HG02943 (cell line): ENCODE results near the gene HHAT.

ENCODE experiments used
- ATAC-seq: cut with Tn5 transposase; IDR thresholded peaks from one replicate; pipeline ENCODE4 v1.9.1; 2021; ENCODE audit warnings: mild to moderate bottlenecking, low read depth, moderate library complexity; ENCODE audit not compliant: unreplicated experiment

HHAT gene

DNA sequence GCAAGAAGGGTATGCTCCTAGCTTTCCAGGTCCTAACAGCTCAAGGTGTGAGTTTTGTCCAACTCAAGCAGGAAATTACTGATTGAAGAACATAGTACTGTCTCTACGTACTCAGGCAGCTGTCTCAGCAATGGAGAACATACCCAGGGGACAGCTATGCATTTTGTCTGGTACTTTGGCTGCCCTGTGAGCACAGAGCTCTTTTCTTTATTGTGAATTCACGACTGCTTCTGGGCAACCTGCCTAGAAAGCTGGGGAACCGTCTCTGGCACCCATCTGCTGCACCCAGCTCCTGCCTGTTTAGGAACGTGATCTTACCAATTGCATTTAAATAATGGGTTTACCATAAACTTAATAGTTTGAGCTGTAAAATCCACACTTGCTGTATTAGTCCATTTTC, 258.1 kb downstream of the HHAT start:
- ATAC-seq: no peak

GRCh38 chr1:210587566-210587965, 258.9 kb downstream of the HHAT start:
- no peak for ATAC-seq

DNA sequence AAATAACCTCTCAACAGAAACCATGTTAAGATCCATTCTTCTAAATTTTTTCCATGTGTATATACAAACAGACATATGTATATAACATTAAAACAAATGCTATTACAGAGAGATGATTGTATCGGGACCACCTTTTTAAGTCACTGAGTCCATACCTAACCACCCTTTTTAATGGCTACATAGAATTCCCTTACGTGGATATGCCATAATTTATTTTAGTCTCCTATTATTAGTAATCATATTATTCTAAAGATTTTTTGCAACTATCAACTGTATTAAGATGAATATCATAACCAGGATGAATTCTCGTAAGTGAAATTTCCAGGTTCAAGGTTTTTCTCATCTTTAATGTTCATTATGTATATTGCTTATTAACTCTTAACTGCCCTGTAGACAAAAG, 259.7 kb downstream of the HHAT start:
- ATAC-seq: no peak

DNA sequence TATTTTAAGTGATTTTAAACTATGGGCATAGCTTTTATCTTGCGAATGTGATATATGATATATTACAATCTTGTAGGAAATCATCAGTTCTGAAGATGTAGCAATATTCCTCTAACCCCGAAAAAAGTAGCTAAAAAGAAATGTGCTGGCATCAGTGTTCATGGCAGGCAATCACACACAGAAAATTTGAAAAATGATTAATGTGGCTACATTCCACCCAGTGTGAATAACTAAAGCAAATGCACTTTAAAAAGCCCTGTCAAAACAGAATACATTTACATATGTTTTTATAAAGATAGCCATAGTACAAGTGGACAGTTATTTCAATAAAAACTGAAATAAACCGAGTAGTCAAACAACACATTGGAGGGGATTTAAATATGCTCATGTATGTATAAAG, 260.2 kb downstream of the HHAT start:
- no peak for ATAC-seq

DNA sequence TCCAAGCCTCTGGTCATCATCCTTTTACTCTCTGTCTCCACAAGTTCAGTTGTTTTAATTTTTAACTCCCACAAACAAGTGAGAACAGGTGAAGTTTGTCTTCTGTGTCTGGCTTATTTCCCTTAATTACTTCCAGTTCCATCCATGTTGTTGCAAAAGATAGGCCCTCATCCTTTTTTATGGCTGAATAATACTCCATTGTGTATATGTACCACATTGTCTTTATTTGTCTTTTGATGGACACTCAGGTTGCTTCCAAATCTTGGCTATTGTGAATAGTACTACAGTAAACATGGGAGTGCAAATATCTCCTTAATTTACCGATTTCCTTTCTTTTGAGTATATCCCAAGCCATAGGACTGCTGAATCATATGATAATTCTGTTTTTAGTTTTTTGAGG, 262.5 kb downstream of the HHAT start:
- no peak for ATAC-seq

DNA sequence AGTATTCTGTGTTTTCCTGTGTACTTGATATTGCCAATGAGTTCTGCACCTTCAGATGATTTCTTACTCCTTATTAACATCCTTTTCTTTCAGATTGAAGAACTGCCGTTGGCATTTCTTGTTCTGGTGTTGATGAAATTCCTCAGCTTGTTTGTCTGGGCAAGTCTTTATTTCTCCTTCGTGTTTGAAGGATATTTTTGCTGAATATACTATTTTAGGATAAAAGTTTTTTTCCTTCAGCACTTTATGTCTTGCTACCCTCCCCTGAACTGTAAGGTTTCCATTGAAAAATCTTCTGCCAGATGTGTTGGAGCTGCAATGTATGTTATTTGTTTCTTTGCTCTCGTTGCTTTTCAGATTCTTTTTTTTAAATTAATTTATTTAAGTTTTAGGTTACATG, 265.9 kb downstream of the HHAT start:
- ATAC-seq: no peak

GRCh38 chr1:210596641-210597040, 267.9 kb downstream of the HHAT start:
- no peak for ATAC-seq

- no peak for ATAC-seq
Measured at GRCh38 chr1:210597555-210598134, 268.9 kb downstream of the HHAT start.

DNA sequence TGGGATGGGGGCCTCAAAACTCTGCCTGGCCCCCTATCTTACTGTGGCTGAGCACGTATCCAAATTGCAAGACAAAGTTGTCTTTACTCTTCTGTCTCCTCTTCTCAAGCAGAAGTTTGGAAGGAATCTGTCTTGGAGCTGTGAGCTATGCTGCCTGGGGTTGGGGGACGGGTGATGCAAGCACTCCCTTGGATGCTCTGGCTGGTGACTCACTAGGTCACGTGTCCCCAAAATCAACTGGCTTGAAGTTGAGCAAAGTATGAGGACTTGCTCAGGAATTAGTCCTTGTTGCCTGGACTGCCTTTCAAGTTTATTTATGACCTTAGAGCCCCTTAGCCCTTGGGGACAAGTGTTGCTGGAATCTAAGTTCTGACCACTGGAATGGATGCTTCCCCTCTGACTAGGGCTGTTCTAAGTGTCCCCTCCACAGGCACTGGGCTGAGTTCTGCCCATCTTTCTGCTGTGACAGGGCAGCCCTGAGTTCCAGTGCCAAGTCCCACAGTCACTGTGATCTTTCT, 269.5 kb downstream of the HHAT start:
- ATAC-seq: no peak

GRCh38 chr1:210600421-210601159, 271.9 kb downstream of the HHAT start:
- ATAC-seq: no peak

- ATAC-seq: no peak
Measured at GRCh38 chr1:210603123-210603522, 274.4 kb downstream of the HHAT start.

GRCh38 chr1:210605099-210605498, 276.4 kb downstream of the HHAT start:
- no peak for ATAC-seq

DNA sequence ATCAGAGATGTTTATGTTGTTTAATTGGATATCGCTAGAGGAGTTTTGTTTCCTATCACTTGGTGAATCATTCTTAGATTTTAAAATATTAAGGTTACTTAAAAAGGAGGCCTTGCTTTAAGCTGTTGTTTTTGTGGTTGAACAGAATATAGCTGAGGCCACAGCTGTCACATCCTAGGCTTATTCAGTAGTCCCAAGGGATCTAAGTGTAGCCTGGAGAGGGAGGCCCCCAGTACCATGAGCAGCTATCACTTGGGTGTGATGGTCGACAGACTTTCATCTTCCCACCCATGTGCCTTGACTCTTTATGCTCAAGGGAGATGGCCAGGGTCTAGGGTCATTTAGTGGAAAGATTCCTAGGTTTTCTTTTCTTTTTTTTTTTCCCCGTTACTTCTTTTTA, 278.7 kb downstream of the HHAT start:
- no peak for ATAC-seq

DNA sequence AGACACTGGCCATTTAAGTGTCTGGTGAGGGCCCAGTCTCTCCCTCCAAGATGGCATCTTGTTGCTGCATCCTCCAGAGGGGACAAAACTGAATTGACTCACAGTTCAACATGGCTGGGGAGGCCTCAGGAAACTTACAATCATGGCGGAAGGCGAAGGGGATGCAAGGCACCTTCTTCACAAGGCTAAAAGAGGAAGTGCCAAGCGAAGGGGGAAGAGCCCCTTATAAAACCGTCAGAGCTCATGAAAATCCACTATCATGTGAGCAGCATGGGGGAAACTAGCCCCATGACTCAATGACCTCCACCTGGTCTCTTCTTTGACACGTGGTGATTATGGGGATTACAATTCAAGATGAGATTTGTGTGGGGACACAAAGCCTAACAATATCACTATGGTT, 280.1 kb downstream of the HHAT start:
- ATAC-seq: no peak

DNA sequence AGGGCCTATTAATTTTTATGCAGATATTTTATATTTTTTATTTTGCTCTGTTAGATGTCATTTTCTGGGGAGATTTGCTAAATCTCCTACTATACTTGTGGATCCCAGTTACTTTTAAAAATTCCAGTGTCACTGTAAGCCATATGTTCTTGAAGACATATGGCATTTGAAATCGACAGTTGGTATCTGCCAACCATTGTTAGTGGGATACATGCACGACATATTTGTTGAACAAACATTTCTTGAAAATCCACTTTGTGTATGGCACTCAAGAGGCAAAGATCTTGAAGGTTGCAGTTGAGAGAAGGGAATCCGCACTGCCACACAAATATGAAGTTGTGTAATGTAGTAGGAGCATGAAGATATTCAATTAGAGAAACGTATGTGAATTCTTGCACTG, 287.7 kb downstream of the HHAT start:
- no peak for ATAC-seq

DNA sequence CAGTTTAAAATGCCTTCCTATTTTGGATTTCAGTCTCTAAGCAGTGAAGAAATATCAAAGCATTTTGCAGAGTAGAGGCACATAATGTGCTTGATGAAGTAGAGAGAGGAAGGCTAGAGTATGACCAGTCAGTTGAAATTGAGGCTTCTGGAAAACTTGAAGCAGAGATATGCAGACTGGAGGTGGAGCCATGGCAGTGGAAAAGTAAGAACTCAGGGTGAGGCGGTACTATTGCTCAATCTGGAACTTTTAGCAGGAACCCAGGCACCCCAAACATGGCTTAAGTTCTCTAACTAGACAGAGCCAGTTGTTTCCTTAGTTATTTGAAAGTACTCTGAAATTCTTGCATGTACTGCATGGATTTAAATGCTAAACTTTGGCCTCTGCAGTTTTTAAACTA, 288.6 kb downstream of the HHAT start:
- no peak for ATAC-seq

DNA sequence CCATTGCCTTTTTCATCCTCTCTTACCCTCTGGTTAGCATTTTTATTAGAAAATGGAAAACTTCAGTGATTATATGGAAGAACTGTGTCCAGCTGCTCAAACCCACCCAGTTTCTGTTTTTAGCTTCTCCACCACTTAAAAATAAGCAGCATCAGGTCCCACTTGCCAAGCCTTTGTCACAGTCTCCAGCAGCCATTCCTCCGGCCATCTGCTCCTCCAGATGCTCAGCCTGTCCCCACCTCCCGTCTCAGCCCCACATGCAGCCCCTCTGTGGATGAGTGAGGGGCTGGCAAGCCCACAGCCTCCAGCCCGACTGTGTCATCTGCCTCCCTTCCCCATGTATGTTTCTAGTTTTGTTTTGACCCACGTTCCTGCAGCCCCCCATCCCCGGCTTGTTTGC, 289.7 kb downstream of the HHAT start:
- ATAC-seq: no peak

- no peak for ATAC-seq
Measured at GRCh38 chr1:210620867-210621488, 292.3 kb downstream of the HHAT start.

- no peak for ATAC-seq
Measured at GRCh38 chr1:210621712-210622111, 293.0 kb downstream of the HHAT start.

DNA sequence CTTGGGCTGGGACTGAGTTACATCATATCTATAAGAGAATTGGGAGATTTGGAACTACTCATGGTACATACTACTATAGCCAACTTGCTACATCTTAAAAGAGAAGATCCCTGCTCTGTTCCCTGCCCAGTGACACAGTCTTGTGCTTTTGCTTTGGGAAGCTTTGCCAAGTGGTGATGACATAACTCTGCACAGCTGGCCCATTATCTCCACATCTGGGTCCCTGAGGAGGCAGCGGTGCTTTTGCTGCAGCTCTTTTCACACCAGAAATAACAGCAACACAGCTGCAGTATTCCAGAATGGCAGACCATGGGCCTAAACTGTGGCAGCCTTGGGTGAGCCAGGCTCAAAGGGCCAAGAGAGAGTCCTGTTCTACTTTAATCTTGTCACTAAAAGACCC, 296.0 kb downstream of the HHAT start:
- no peak for ATAC-seq

GRCh38 chr1:210625715-210626114, 297.0 kb downstream of the HHAT start:
- no peak for ATAC-seq

GRCh38 chr1:210626341-210626740, 297.6 kb downstream of the HHAT start:
- ATAC-seq: no peak
